Effector memory CD8-positive, alpha-beta T cell (primary cell): ENCODE measurements around the gene ZNF384.

ENCODE experiments used
- ATAC-seq: fragments of 150-1000 bp; cut with Tn5 transposase; replicated peaks from 2 replicates; pipeline ENCODE4 v1.10.0; 2021; ENCODE audit warnings: mild to moderate bottlenecking, moderate library complexity
- DNase-seq, 3 experiments: peaks; one replicate each; pipeline ENCODE4 v3.0.0; 2021
- H3K27ac Mint-ChIP-seq, 2 donors: one replicate each; pipeline ENCODE4 v1.8.0; 2022; ENCODE audit warnings: mild to moderate bottlenecking in 2 of 2, mixed read lengths in 2 of 2, moderate library complexity in 2 of 2
- H3K27me3 Mint-ChIP-seq, 2 donors: one replicate each; pipeline ENCODE4 v1.8.0; 2022; ENCODE audit warnings: mixed read lengths in 2 of 2
- H3K36me3 Mint-ChIP-seq: one replicate; pipeline ENCODE4 v1.8.0; 2022; ENCODE audit warnings: mild to moderate bottlenecking, moderate library complexity, mixed read lengths; ENCODE audit not compliant: insufficient read depth
- H3K4me1 Mint-ChIP-seq, 2 donors: one replicate each; pipeline ENCODE4 v1.8.0; 2022; ENCODE audit warnings: low read depth in 2 of 2, mixed read lengths in 2 of 2
- H3K4me3 Mint-ChIP-seq, 2 donors: one replicate each; pipeline ENCODE4 v1.8.0; 2022; ENCODE audit warnings: mild to moderate bottlenecking in 2 of 2, mixed read lengths in 2 of 2, moderate library complexity in 2 of 2
- H3K9me3 Mint-ChIP-seq, 2 donors: one replicate each; pipeline ENCODE4 v1.8.0; 2022; ENCODE audit warnings: mixed read lengths in 2 of 2

The ZNF384 gene

DNA sequence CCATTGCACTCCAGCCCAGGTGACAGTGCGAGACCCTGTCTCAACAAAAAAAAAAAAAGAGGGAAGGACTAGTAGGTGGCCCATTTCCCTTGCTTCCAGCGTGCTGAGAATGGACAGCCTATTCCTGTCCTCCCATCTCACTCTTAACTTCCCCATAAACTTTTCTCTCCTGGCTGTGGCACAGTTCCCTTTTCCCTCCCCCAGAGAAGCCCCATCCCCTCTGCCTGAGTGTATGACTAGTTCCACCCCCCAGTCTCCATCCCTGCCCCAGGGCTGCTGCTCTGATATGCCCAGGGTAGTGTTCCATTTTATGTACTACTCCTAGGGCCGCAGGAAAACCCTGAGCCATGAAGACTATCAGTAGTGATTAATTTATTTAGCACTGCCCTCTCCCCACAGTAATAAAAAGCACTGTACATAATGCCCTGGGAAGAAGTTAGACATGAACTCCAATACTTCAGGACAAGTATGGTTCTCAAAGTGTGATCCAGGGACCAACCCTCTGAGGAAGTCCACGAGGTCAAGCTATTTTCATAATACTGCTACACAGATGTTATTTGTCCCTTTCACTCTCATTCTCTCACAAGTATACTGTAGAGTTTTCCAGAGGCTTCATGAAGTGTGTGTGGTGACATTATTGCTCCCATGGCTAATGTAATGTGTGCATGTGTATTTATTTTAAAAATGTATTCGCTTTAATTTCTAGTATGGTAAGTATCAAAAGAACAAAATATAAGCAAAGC lies 70.5 kb downstream of the ZNF384 start:
- Mint-ChIP-seq H3K4me3 (no peak overlapping the region), H3K4me1 (peaks cover 18% of the 10 kb centered on the region in 2 donors), H3K36me3 (peaks cover 20% of the 10 kb centered on the region), H3K27ac (peak overlapping the region in 1 of 2 donors; percentile 68), H3K9me3 (no peaks in the 10 kb centered on the region), H3K27me3 (no peaks in the 10 kb centered on the region)
- ATAC-seq (no peak), DNase-seq (no peak)
